ENCODE results near the gene CCL2.

Gene CCL2

GRCh38 chr17:34228781-34229180, 26.3 kb upstream of the CCL2 start:
- Mint-ChIP-seq H3K9me3 (peaks cover 0 to 9% of the 10 kb centered on the region in 2 donors), H3K27ac (no peak overlapping the region), H3K27me3 (peaks cover 35% of the 10 kb centered on the region), H3K4me1 (no peaks in the 10 kb centered on the region), H3K4me3 (no peak overlapping the region)
- no peak for DNase-seq
- no peak for ATAC-seq

DNA sequence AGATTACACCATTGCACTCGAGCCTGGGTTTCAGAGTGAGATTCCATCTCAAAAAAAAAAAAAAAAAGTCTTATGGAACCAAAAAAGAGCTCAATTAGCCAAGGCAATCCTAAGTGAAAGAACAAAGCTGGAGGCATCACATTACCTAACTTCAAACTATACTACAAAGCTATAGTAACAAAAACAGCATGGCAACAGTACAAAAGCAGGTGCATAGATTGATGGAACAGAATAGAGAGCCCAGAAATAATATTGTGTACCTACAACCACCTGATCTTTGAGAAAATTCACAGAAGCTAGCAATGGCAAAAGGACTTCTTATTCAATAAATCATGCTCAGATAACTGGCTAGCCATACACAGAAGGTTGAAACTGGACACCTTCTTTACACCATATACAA, 24.7 kb upstream of the CCL2 start:
- Mint-ChIP-seq H3K4me3 (no peak overlapping the region), H3K4me1 (no peaks in the 10 kb centered on the region), H3K27ac (no peak overlapping the region), H3K9me3 (peaks cover 0 to 9% of the 10 kb centered on the region in 2 donors), H3K27me3 (peaks cover 42% of the 10 kb centered on the region)
- DNase-seq (no peak), ATAC-seq (no peak)

DNA sequence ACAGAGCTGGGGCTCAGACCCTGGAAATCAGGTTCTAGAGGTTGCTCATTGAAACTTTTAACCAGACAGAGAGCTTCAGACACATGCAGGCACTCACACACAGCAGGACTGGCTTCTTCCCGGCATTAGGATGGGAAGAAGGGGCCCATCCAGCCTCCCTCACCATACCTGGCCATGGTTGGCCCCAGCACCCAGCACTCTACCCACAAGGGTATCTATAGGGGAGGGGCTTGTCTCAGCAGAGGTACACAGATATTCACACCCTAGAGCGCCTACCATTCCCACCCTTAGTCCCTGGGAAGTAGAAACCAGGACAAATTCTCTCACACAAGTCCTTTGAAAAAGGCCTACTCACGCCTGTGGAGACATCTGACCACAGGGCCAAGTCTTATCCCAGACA, 20.5 kb upstream of the CCL2 start:
- no peaks in the 10 kb centered on the region for H3K4me1 Mint-ChIP-seq
- no peak overlapping the region for H3K27ac Mint-ChIP-seq
- H3K27me3 Mint-ChIP-seq, result peaks cover 36% of the 10 kb centered on the region
- ATAC-seq, result no peak
- no peak overlapping the region for H3K4me3 Mint-ChIP-seq
- no peak for DNase-seq
- peaks cover 0 to 9% of the 10 kb centered on the region in 2 donors for H3K9me3 Mint-ChIP-seq

- Mint-ChIP-seq H3K4me3 (no peak overlapping the region), H3K4me1 (no peaks in the 10 kb centered on the region), H3K9me3 (peaks cover 0 to 6% of the 10 kb centered on the region in 2 donors), H3K27me3 (peaks cover 40% of the 10 kb centered on the region), H3K27ac (no peak overlapping the region)
- no peak for ATAC-seq
- no peak for DNase-seq
Measured at GRCh38 chr17:34235389-34236028, 19.6 kb upstream of the CCL2 start.

DNA sequence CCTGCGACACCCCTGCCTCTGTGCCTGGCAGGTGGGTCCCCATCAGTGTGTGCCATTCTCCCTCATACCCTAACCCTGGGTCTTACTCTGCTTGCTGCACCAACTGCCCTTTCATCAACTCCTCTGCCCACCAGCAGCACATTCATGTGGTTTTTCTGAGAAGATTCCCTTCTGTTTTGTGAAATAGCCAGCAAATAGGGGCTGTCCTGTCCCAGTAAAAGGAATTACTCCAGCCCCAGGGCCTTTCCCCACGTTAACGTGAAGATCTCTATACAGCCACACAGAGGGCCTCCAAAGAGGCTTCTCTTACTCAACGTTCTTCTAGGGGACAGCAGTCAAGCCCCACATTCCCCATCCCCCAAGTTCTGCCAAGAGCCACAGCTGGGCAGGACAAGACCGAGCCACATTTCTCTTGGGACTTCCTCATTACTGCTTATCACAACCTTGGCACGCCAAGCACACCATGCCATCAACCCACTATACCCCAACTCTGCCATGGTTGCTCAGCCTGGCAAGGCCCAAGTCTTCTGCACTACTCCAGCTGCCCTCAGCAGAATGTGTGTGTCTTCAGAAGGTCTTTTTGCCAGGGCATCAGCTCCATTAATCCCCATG, 18.7 kb upstream of the CCL2 start:
- Mint-ChIP-seq H3K4me3 (no peak overlapping the region), H3K9me3 (no peaks in the 10 kb centered on the region), H3K4me1 (no peaks in the 10 kb centered on the region), H3K27me3 (peaks cover 34% of the 10 kb centered on the region), H3K27ac (peak overlapping the region in 1 of 2 donors; percentile 14)
- ATAC-seq (no peak), DNase-seq (no peak)

- Mint-ChIP-seq H3K27ac (no peak overlapping the region), H3K4me1 (no peaks in the 10 kb centered on the region)
- no peak for ATAC-seq
Measured at GRCh38 chr17:34237458-34237857, 17.6 kb upstream of the CCL2 start.

DNA sequence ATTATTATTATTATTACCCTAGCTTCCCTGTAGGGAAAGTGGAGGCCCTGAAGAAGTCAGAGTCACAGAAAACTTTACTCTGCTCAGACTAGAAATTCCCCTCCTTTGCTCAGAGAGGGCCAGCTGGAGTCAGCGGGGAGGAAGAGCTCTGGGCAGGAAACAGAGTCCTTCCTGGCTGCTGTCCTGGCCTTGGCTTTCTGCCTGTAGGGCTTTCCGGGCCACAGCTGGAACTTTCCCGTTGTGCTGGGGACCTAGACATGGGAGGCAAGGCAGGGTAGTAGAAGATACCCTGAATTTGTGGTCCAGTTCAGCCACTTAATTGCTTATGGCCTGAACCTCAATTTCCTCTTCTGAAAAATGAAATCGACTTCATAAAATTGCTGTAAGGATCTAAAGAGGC, 14.0 kb upstream of the CCL2 start:
- Mint-ChIP-seq H3K9me3 (no peaks in the 10 kb centered on the region), H3K27ac (no peak overlapping the region), H3K27me3 (peaks cover 16% of the 10 kb centered on the region), H3K4me3 (no peak overlapping the region), H3K4me1 (no peaks in the 10 kb centered on the region)
- ATAC-seq (no peak), DNase-seq (no peak)

More at GRCh38 chr17:34237458-34237857, 17.6 kb upstream of the CCL2 start:
- Mint-ChIP-seq H3K4me3 (no peak overlapping the region), H3K9me3 (no peaks in the 10 kb centered on the region), H3K27me3 (peaks cover 34% of the 10 kb centered on the region)
- DNase-seq, result no peak

GRCh38 chr17:34242587-34243363, 12.3 kb upstream of the CCL2 start:
- DNase-seq (no peak), ATAC-seq (no peak)
- no peak overlapping the region for H3K4me3 Mint-ChIP-seq
- H3K27me3 Mint-ChIP-seq, result peaks cover 7% of the 10 kb centered on the region
- peak overlapping the region in 1 of 2 donors; percentile 56 for H3K27ac Mint-ChIP-seq
- no peaks in the 10 kb centered on the region for H3K9me3 Mint-ChIP-seq
- no peaks in the 10 kb centered on the region for H3K4me1 Mint-ChIP-seq

DNA sequence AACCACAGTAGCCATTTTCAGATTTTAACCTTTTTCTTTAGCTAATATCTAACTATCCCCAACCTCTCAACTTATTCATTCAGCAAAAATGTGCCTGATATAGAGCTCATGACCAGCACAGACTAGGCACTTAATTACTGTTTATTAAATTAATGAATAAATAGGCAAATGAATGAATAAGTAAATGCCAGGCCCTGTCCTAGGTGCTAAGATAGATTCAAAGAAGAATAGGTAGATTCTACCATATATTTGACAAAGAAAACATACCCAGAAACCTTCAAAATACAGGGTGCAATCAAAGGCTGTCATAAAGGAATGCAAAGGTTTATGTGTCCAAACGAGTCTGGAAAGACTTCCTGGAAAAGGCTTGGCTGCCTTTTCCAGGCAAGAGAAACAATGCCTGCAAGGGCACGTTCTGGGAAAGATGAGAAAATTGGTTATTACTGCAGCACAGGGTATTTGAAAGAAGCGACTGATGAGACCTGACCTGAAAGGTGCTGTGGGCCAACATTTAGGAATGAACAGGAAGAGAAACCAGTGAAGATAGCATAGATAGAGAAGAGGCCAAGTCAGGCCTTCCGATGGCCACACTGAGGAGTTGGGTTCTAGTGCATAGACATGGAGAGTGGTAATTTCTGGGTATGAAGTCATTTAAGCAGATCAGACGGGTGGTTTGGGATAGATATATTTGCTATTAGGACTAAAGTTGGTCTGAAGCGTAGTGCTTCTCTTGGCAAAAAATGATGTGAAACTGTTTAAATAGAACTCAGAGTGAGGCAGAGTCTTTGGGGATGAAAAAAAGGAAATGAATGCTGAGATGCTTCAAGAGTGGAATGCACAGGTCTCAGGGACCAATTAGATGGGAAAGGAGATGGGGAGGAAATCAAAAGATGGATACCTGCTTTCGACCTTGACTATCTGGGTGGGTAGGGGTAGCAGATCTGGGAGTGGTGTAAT, 11.4 kb upstream of the CCL2 start:
- H3K4me3 Mint-ChIP-seq, result no peak overlapping the region
- H3K27ac Mint-ChIP-seq, result no peak overlapping the region
- no peak for ATAC-seq
- H3K4me1 Mint-ChIP-seq, result no peaks in the 10 kb centered on the region
- no peaks in the 10 kb centered on the region for H3K9me3 Mint-ChIP-seq
- peaks cover 7% of the 10 kb centered on the region for H3K27me3 Mint-ChIP-seq
- DNase-seq, result no peak

DNA sequence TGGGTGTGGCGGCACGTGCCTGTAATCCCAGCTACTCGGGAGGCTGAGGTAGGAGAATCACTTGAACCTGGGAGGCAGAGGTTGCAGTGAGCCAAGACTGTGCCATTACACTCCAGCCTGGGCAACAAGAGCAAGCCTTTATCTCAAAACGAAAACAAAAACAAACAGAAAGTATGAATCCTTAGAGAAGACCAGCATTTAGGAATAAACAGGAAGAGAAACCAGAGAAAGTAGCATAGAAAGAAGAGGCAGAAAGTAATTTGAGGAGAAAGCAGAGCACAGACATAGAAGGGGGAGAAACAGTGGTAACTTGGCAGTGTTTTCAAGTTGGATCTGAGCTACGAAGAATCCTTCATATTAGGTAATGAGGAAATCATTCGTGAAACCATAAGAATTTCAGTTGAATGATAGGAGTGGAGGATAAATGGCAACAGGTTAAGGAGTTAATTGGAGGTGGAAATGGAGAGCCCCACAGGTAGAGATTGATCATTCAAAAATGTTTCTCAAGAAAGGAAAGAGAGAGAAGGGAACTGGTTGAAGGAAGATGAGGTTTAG, 9.7 kb upstream of the CCL2 start:
- Mint-ChIP-seq H3K27me3 (peaks cover 3% of the 10 kb centered on the region), H3K27ac (no peak overlapping the region), H3K4me3 (no peak overlapping the region), H3K9me3 (no peaks in the 10 kb centered on the region), H3K4me1 (no peaks in the 10 kb centered on the region)
- no peak for DNase-seq
- ATAC-seq, result no peak

DNA sequence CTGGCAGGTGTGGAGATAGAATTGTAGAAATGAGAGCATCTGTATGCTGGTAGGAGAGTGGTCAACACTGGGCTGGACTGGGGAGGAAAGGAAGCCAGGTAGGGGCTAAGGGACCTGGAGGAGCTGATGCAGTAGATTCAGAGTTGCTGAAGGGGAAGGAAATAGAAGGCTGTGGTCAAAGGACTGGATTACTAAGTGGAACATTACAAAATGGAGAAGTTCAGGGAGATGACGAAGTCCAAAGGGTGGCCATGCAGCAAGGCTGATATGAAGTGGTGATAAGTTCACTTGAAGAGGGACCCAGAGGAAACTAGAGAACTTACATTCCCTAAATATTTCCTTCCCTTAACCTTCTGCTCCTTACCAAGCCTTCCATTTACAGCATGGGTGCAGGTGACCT, 8.6 kb upstream of the CCL2 start:
- no peak for DNase-seq
- H3K4me1 Mint-ChIP-seq, result no peaks in the 10 kb centered on the region
- peak overlapping the region in 1 of 2 donors; percentile 4 for H3K27ac Mint-ChIP-seq
- no peak overlapping the region for H3K4me3 Mint-ChIP-seq
- H3K27me3 Mint-ChIP-seq, result no peaks in the 10 kb centered on the region
- no peak for ATAC-seq
- H3K9me3 Mint-ChIP-seq, result no peaks in the 10 kb centered on the region

GRCh38 chr17:34246881-34247280, 8.2 kb upstream of the CCL2 start:
- H3K4me1 Mint-ChIP-seq, result no peaks in the 10 kb centered on the region
- no peak for DNase-seq

GRCh38 chr17:34248511-34249024, 6.5 kb upstream of the CCL2 start:
- H3K4me3 Mint-ChIP-seq, result no peak overlapping the region
- H3K4me1 Mint-ChIP-seq, result no peaks in the 10 kb centered on the region
- H3K27ac Mint-ChIP-seq, result no peak overlapping the region
- peaks cover 12% of the 10 kb centered on the region for H3K27me3 Mint-ChIP-seq
- no peaks in the 10 kb centered on the region for H3K9me3 Mint-ChIP-seq
- ATAC-seq (no peak), DNase-seq (no peak)

More at GRCh38 chr17:34246881-34247280, 8.2 kb upstream of the CCL2 start:
- no peaks in the 10 kb centered on the region for H3K27me3 Mint-ChIP-seq
- H3K27ac Mint-ChIP-seq, result no peak overlapping the region
- no peak for ATAC-seq
- H3K4me3 Mint-ChIP-seq, result no peak overlapping the region
- H3K9me3 Mint-ChIP-seq, result no peaks in the 10 kb centered on the region

GRCh38 chr17:34249061-34249460, 6.0 kb upstream of the CCL2 start:
- H3K9me3 Mint-ChIP-seq, result no peaks in the 10 kb centered on the region
- peaks cover 17% of the 10 kb centered on the region for H3K27me3 Mint-ChIP-seq
- H3K27ac Mint-ChIP-seq, result no peak overlapping the region
- no peak for ATAC-seq
- H3K4me1 Mint-ChIP-seq, result no peaks in the 10 kb centered on the region
- no peak for DNase-seq
- H3K4me3 Mint-ChIP-seq, result no peak overlapping the region

DNA sequence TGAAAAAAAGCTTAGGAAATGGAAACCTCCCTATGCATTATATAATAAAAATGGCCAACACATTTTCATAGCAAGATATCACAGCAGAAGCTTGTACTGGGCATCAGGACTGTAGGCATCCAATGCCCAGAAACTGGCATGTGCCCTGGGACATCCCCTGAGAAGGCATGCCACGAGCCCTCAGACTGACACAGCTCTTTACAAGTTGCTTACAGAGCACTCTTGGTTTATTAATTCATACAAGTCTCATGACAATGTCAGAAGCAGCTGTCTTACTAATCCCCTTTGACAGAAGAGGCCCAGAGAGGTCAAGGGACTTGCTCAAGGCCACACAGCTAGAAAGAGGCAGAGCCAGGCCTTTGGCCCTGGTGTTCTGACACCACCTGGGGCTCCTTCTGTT, 5.6 kb upstream of the CCL2 start:
- H3K9me3 Mint-ChIP-seq, result no peaks in the 10 kb centered on the region
- H3K27ac Mint-ChIP-seq, result no peak overlapping the region
- H3K4me1 Mint-ChIP-seq, result no peaks in the 10 kb centered on the region
- DNase-seq (no peak), ATAC-seq (no peak)
- H3K27me3 Mint-ChIP-seq, result peaks cover 21% of the 10 kb centered on the region
- no peak overlapping the region for H3K4me3 Mint-ChIP-seq
